Right lobe of liver (tissue), 4 donors: ENCODE measurements around the gene SPATA2.

Experiments used
- CTCF ChIP-seq, 4 donors: fragments of 200-600 bp in 3 of 4; fragments of 450-650 bp in 1 of 4; IDR thresholded peaks; one replicate each; pipeline versions ENCODE4 v1.5.1 to v1.8.0; 2016 to 2022; ENCODE audit warnings: antibody characterized with exemption in 4 of 4, mild to moderate bottlenecking in 2 of 4
- POLR2A ChIP-seq: fragments of 450-650 bp; IDR thresholded peaks from one replicate; pipeline ENCODE4 v1.6.1; 2017; ENCODE audit warnings: antibody characterized with exemption, mild to moderate bottlenecking
- donor health status: DM: no; HTN: no; CAD: no.
- donor health status: DM: no; HTN: no; CAD: no.
- donor health status: DM: no; HTN: yes; CAD: no.

- TF ChIP-seq CTCF (IDR thresholded peaks at IDR 0.05) (no peak), POLR2A (no peak)
Measured at GRCh38 chr20:49880177-49880576, 35.2 kb downstream of the SPATA2 start.
